ENCODE results near the gene CPLX3.
A peak's percentile ranks its signal among the peaks of the same experiment; 100 is the strongest.

The CPLX3 gene

GRCh38 chr15:74843445-74843828, 17.0 kb downstream of the CPLX3 start:
- peak overlapping the region; percentile 39 to 46 for H3K4me3 ChIP-seq (replicated peaks in 1 of 2; ENCODE audit: low read depth in 2 of 2, low read length in 2 of 2)
- no peak for DNase-seq (ENCODE audit: low read depth in 2 of 2)
- no peak for TF ChIP-seq CTCF (IDR thresholded peaks at IDR 0.05; ENCODE audit: low read depth, low read length)

- no peak for TF ChIP-seq CTCF (IDR thresholded peaks at IDR 0.05; ENCODE audit: low read depth, low read length)
- H3K4me3 ChIP-seq (replicated peaks in 1 of 2; ENCODE audit: low read depth in 2 of 2, low read length in 2 of 2), result peak overlapping the region in 1 of 2 donors; percentile 39
- DNase-seq (ENCODE audit: low read depth in 2 of 2), result no peak
Observed at GRCh38 chr15:74843891-74844299, 17.5 kb downstream of the CPLX3 start.

- DNase-seq (ENCODE audit: low read depth in 2 of 2), result no peak
- H3K4me3 ChIP-seq (replicated peaks in 1 of 2; ENCODE audit: low read depth in 2 of 2, low read length in 2 of 2), result no peak overlapping the region
- no peak for TF ChIP-seq CTCF (IDR thresholded peaks at IDR 0.05; ENCODE audit: low read depth, low read length)
Observed at GRCh38 chr15:74844319-74845207, 18.1 kb downstream of the CPLX3 start.

- TF ChIP-seq CTCF (IDR thresholded peaks at IDR 0.05; ENCODE audit: low read depth, low read length), result no peak
- no peak overlapping the region for H3K4me3 ChIP-seq (replicated peaks in 1 of 2; ENCODE audit: low read depth in 2 of 2, low read length in 2 of 2)
- DNase-seq (ENCODE audit: low read depth in 2 of 2), result no peak
Observed at GRCh38 chr15:74845208-74845568, 18.8 kb downstream of the CPLX3 start.

GRCh38 chr15:74845581-74845980, 19.2 kb downstream of the CPLX3 start:
- no peak for TF ChIP-seq CTCF (IDR thresholded peaks at IDR 0.05; ENCODE audit: low read depth, low read length)
- H3K4me3 ChIP-seq (replicated peaks in 1 of 2; ENCODE audit: low read depth in 2 of 2, low read length in 2 of 2), result no peak overlapping the region
- no peak for DNase-seq (ENCODE audit: low read depth in 2 of 2)

- no peak for TF ChIP-seq CTCF (IDR thresholded peaks at IDR 0.05; ENCODE audit: low read depth, low read length)
- no peak for DNase-seq (ENCODE audit: low read depth in 2 of 2)
- H3K4me3 ChIP-seq (replicated peaks in 1 of 2; ENCODE audit: low read depth in 2 of 2, low read length in 2 of 2), result no peak overlapping the region
Observed at GRCh38 chr15:74847432-74847831, 21.0 kb downstream of the CPLX3 start.
